DMS53 treated with DMSO at 0.1 percent for 48 hours (cell line): ENCODE results near the gene KLHL29.

ENCODE experiments used
- DNase-seq: peaks from one replicate; lab custom pipeline; 2025; ENCODE audit not compliant: unreplicated experiment; lab: John Stamatoyannopoulos, UW

KLHL29 gene

DNA sequence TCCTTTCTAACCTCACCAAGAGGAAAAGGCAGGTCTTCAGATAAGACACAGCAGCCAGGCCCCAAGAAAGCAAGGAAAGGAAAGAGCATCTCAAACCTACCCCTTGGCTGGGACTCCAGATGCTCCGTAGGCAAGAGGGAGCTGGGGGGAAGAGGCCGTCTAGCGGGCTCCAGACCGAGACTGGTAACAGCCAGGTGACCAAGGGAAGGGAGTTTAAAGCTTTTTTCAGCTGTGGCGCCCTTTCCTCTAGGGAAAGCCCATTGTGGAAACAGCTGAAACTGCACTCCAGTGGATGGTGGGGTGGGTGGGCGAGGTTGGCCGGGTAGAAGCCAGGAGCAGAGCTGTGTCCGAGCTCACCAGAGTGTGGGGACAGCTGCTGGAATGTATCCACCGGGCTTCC, 180.4 kb downstream of the KLHL29 start:
- no peak for DNase-seq

- DNase-seq: no peak
These were observed 180.8 kb downstream of the KLHL29 start for GRCh38 chr2:23565814-23566213.

DNA sequence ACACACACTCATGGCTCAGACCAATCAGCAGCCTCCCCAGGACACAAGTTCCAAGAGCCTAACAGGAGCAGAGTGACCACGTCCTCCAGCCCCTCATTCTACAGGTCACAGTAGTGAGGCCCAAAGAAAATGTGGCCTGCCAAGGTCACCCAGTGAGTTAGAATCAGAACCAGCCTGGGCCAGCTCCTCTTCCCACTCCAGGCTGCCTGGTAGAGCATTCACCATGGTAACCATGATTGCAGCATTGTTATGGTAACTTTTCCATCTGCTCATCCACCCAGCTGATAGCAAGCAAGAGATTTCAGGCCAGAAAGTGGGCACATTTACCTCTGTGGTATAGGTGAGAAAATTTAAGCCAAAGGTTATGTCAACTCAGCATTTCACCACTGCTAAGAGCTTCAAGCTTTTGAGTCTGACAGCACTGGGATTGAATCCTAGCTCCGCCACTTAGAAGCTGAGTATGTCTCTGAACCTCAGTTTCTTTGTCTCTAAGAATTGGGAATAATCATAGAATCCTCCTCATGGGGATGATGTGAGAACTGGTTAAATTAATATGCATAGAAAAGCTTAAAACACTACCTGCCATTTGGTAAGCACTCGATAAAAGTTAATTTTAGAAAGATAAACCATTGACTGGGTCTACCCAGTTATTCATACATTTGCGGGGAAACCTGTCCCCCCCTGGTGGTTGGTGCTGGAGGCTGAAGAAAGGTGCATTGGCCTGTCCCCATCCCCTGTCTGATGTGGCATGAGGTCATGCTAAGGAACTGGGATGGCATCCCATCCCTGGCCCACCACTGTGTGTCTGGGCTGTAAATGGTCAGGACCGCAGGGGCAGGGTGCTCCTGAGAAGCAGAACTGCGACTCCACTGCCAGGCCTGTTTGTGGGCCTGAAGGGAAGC, 181.5 kb downstream of the KLHL29 start:
- DNase-seq: no peak

GRCh38 chr2:23567161-23567756, 182.3 kb downstream of the KLHL29 start:
- DNase-seq: no peak

DNA sequence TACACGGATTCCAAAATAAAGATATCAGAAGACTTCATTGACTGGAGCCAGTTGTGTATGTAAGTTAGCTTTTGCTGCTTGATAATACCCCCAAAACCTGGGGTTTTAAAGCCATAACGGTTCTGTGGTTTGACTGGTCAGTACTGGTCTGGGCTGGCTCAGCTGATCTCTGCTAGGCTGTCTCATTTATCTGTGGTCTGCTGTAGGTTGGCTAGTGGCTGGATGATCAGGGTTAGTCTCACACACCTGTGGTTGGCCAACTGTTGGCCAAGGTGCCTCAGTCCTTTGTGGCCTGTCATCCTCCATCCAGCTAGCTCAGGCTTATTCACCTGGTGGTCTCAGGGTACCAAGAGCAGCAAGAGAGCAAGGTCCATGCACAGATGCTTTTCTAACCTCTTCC, 183.2 kb downstream of the KLHL29 start:
- DNase-seq: no peak

GRCh38 chr2:23568626-23569190, 183.7 kb downstream of the KLHL29 start:
- no peak for DNase-seq

- no peak for DNase-seq
These were observed 184.9 kb downstream of the KLHL29 start for GRCh38 chr2:23569761-23570365.

GRCh38 chr2:23571085-23571484, 186.1 kb downstream of the KLHL29 start:
- no peak for DNase-seq

GRCh38 chr2:23571527-23572282, 186.7 kb downstream of the KLHL29 start:
- DNase-seq: no peak

GRCh38 chr2:23574919-23575654, 190.1 kb downstream of the KLHL29 start:
- no peak for DNase-seq

DNA sequence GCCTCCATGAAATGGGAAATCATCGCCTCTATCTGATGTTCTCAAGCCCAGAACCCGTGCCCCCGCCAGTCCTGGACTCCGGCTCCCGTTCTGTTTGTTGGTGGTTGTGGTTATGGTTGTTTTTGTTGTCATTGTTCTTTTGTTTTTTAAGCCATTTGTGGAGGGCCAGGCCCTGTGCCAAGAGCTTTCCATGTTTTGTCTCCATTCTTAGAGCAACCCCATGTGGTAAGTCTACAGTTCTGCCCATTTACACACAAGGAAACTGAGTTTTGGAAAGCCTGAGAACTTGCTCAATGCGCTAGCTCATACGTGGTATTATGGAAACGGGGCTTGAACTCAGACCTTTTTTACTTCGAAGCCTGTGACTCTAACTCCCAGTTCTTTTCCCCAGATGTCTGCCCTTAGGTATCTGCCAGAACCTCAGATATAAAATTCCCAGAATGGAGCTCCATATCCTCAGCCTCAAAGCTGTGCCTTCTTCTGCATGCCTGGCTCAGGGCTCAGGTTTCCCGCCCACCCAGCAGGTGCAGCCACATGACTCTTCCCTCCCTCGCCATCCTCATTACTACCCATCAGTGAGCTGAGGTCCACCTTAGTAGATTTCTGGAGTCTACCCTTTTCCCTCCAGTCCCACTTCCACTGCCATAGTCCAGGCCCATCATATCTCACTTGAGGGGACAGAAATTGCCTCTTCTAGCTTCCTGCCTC, 194.1 kb downstream of the KLHL29 start:
- no peak for DNase-seq

- DNase-seq: no peak
These were observed 194.7 kb downstream of the KLHL29 start for GRCh38 chr2:23579674-23580073.

GRCh38 chr2:23583467-23583866, 198.5 kb downstream of the KLHL29 start:
- DNase-seq: no peak

GRCh38 chr2:23584054-23584745, 199.2 kb downstream of the KLHL29 start:
- no peak for DNase-seq

GRCh38 chr2:23585273-23586170, 200.5 kb downstream of the KLHL29 start:
- DNase-seq: no peak

DNA sequence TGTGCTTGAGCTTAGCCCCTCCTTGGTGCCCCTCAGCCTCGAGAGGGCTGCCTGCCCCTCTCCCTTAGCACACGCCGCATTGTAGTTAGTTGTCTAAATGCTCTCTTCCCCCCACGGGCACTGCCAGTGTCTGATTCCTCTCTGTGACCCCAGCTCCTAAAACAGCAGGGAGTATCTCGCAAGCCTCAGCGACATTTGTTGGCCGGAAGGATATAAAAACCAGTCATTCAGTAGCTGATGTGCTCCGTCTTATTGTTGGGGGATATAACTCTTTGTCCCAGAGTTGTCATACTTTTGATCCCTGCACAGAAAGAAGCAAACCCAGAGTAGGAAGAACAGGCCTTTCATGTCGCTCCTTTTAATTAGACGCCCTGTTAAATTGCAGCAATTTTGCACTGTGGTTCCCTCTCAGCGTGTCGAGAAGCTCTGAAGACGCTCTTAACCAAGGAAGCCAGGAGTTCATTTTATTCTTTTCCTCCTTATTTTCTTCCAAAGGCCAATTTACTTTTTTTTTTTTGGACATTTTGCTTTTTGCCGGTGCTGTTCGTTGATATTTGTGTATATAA, 201.8 kb downstream of the KLHL29 start:
- no peak for DNase-seq

- DNase-seq: no peak
These were observed 202.4 kb downstream of the KLHL29 start for GRCh38 chr2:23587341-23587880.

GRCh38 chr2:23588106-23588505, 203.1 kb downstream of the KLHL29 start:
- DNase-seq: no peak
